GM18873 (cell line): ENCODE measurements around the gene CROCC2.

Experiments
- ATAC-seq: cut with Tn5 transposase; IDR thresholded peaks from one replicate; pipeline ENCODE4 v1.9.1; 2021; ENCODE audit warnings: mild to moderate bottlenecking, moderate library complexity, moderate number of reproducible peaks; ENCODE audit not compliant: unreplicated experiment, low FRiP score

The CROCC2 gene

DNA sequence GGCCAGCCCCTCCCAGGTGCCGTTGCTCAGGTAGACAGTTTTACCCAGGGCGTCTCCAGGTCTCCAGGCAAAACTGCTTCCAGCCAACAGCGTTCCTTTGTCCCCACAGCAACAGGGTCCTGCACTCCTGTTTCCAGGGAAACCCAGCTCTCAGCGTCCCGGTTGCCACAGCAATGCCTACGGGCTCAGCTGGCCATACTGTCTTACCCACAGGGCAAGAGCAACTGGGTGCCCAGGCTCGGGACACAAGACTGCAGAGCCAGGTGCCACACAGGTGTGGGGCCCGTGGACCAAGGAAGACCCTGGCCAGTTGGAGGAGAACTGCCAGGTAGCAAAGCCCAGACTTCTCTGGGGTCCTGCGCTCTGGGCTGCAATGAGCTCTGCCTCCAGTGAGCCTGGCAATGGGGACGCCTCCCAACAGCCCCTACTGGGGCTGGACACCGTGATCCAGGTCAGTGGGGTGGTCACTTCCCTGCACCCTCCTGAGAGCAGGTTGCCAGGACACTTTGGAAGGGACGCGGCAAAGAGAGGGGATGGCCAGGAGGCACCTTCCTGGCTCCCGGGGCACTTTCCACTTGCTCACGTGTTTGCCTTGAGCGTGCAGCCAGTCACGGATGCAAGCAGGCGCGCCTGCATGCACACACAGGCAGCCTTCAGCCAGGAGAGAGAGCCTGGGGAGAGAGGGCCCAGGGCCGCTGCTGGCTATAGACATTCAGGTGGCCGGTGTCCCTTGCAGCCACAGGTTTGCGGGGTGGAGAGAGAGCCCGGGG, at the start of gene CROCC2:
Gene CROCC2 (plus strand): TSS at position 196 of the 770 bp plus-strand sequence. CDS start 178 bp downstream, at position 374.
- no peak for ATAC-seq

DNA sequence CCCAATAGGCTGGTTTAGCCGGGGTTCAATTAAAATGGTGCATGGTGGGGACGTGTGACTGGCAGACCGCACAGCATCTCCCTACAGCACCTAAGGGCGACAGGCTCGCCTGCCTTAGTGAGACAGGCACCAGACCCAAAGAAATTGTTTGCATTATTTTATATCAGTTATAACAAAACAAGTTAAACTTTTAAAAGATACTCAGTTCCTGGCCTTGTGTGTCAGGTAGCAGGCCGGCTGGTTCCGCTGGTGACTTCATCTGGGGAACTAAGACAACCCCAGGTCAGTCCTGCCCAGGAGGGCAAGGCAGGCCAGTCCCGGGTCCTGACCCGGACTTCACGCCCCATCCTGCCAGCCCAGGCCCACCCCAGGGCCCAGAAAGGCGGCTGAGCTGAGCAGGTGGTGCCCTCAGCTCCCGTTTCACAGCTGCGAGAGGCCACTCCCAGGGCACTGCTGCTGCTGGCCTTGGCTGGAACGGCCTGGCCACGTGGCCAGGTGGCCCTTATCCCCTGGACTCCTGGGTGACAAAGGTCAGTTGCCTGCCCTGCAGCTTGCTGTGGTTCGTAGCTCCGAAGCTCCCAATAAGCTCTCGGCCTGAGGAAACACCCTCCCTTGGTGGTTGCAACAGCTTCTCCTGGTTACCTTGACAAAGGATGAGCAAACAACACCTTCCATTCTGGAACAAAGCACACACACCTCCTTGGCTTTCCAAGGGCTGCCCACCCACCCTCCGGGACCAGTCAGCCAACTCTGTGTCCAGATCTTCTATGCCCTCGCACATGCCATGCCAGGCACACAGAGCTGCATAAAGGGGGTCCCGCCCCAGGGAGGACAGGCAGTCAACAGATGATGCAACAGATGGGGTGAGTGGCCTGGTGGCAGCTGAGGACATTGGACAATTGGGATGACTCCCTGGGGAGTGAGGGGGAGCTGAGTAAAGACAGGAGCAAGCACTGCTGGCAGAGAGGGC, 48.8 kb upstream of the CROCC2 start:
- no peak for ATAC-seq

DNA sequence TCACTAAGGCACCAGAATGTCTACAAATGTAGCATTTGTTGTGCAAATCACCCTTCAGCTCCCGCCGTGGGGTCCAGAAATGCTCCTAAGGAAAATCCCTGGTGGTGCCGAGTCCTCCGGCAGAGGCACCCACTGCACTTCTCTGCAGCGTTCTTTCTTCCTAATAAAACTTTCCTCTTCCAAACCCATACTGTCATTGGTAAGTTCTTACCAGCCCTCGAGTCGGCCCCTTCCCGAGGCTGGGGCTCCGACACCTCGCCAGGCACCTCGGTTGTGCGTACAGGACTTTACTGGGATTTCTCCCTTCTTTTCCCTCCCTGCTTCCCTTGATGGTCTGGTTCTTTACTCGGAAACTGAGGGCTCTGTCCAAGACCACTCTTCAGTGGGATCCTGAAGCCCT, 47.8 kb upstream of the CROCC2 start:
- no peak for ATAC-seq

DNA sequence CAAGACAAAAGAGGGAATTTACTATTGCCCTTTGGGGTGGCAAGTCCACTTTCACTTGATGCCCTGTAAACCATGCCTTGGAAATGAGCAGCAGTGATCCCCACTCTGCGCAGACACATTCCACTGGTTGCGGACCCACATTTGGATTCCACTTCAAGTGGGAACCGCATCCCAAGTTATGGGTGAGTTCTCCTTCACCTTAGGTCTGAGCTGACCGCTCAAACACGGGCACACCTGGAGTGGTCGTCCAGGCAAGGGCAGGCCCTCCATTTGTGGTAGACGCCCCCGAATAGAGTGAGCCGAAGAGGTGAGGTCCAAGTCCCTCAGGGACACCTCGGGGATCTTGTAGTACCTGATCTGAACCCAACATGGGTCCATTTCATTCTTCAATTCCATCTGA, 47.3 kb upstream of the CROCC2 start:
- no peak for ATAC-seq

DNA sequence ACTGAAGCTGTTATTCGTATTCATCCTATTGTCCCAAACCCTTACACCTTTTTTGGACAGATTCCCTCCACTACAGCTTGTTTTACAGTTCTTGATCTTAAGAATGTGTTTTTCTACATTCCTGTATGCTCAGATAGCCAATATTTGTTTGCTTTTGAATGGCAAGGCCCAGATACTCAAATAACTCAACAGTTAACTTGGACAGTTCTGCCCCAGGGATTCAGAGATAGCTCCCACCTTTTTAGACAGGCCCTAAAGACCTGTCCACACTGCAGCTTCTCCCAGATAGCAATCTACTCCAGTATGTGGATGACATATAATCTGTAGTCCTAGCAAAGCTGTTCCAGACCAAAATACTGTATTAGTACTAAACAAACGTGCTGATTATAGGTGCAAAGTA, 44.6 kb upstream of the CROCC2 start:
- ATAC-seq = no peak

DNA sequence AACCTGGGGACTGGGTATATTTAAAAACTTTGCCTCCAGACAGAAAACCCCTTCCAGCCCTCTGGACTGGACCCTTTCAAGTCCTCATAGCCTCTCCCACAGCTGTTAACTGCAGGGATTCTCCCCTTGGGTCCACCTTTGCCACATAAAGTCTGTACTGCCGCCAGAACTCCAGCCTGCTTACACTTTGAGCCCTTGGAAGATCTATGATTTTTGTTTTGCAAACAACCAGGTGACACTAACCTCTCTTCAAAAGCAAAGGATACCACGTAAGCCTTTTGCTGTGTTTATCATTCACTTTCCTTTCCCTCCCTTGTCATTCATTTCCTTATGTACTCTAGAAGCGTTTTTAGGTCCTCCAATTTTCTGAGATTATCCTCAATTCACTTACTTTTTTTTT, 41.7 kb upstream of the CROCC2 start:
- no peak for ATAC-seq

DNA sequence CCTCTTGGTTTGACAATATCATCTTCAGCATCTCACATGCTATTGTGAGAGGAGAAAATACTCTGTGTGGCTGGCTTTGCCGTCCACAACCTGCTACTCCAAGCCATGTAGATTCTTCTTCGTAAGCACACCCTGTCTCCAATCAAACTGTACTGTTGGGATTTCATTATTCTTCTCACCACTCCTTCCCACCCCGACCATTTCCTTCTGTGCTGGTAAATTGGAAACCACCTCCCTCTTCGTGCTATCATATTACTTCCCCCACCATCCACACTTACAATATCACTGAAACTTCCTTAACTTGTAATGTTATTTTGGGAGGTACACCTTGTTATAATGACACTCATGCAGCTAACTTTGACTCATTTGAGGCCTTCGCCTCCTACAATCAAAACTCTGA, 40.7 kb upstream of the CROCC2 start:
- ATAC-seq = no peak

DNA sequence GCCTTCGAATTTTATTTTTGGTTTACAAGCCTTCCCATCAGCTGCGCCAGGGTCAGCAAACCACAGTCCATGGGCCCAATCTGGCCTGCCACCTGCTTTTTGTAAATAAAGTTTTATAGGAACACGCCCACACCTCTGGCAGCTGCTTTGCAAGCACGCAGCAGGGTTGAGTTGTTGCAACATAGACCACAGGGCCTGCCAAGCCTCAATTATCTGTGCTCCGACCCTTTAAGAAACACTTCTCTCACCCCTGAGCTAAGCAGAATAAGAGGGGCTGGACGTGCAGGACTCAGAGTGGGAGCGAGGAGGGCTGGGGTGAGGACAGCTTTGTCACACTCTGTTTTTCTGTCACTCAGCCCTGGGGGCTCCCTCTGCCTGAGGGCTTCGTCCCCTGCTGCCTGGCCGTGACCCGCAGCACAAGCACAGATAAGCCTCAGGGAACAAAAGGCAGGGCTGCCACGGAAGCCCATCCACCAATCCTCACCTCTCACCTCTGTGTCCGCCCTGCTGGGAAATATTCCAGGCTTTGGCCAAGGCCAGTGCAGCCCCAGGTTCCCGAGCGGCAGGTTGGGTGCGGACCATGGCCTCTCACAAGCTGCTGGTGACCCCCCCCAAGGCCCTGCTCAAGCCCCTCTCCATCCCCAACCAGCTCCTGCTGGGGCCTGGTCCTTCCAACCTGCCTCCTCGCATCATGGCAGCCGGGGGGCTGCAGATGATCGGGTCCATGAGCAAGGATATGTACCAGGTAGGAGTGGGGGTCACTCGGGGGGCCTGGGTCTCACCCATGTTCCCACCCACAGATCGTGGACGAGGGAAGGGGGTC, 37.6 kb upstream of the CROCC2 start, which contains the start of gene AGXT:
Gene AGXT (plus strand): TSS at position 539 of the 823 bp plus-strand sequence. CDS start 42 bp downstream, at position 581.
- ATAC-seq = no peak

DNA sequence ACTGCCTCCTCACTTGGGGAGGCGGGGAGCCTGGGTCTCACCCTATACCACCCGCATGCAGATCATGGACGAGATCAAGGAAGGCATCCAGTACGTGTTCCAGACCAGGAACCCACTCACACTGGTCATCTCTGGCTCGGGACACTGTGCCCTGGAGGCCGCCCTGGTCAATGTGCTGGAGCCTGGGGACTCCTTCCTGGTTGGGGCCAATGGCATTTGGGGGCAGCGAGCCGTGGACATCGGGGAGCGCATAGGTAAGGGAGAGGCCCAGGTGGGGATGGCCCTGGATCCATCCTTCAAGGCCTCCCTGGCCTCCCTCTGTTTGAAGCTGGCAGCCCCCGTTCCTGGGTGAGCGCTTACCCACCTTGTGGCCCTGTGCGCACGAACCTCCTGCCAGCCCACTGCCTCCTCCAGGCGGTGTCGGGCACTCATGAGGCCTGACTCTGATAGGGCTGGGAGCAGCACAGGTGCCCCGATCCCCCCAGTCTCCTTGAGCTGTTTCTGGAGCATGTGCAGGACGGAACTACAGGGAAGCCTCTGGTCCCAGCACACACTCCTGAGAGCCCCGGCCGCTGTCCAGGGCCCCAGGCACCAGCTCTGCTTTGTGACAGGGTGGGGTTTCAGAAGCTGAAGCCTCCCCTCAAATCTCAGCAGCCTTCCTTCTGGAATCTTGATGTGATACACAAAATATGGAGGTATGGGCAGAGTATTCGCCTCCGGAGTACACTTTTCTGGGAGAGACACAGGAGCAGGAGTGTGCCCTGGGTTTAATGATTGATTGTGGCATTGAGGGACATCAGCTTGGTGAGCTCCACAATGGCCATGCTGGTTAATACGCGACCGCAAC, 36.8 kb upstream of the CROCC2 start:
- no peak for ATAC-seq

DNA sequence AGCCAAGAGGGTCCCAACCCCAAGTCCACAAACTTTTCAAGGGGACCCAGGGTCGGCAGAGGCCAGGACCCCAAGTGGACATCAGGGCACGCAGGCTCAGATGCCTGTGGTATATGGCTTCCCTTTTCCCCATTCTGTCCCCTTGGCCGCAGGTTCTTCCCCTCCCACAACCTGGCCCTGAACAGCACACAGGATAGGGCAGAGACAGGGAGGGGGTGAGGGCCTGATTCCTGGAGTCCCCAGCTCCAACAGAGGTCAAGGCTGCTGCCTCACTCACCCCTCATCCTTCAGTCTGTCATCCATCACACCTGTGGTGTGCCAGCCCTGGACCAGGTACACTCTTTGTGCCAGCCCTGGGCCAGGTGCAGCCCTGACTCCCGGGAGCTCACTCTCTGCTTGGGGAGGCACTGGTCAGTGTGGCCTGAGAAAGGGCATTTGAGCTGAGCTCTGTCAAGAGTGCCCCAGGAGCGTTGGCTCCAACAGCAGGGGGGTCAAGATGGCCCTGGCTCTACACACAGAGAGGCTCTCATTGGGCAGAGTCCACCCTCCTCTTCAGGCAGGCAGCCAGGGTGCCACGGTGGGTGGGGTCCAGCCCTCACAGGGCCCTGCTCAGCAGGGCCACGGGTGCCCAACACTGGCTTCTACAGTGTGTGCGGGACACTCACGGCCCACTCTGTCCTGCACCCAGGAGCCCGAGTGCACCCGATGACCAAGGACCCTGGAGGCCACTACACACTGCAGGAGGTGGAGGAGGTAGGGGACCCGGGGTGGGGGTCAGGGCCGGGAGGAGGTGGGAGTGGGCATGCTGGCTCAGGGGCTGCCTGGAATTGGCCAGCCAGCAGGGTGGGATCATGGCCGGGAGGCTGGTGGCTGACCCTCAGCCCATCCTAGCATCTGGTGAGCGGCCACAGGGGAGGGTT, 35.9 kb upstream of the CROCC2 start:
- no peak for ATAC-seq

DNA sequence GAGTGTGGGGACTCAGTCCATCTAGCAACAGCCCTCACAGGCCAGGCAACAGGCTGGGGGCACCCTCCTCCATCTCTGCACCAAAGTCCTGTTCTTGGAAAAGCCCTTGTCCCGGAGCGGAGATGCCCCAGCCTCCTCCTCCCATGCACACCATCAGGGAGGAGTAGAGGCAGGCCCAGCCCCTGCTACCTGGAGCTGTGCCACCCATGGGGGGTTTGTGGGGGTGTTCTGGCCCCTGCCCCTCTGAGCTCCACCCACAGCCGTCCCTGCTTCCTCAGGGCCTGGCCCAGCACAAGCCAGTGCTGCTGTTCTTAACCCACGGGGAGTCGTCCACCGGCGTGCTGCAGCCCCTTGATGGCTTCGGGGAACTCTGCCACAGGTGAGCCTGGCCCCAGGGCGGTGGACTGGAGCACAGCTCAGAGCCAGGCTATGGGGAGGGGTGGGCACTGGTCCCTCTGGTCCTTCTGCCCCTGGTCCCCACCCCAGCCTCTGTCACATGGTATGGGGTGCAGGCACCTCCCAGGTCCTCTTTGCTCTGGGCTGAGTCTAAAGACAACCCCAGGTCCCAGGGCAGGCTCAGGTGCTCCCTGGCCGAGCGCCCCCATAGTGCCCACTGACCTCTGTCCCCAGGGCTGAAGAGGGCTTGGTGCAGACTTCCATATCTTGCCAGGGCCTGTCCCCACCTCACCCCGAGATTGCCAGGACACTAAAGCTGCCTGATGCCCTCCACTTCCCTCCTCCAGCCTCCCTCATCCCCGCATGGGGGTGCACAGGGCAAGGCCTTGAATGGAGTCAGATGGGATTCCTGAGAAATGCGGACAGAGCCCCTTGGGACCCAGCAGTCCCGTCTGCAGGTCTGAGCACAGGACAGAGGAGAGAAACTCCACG, 34.8 kb upstream of the CROCC2 start:
- no peak for ATAC-seq

DNA sequence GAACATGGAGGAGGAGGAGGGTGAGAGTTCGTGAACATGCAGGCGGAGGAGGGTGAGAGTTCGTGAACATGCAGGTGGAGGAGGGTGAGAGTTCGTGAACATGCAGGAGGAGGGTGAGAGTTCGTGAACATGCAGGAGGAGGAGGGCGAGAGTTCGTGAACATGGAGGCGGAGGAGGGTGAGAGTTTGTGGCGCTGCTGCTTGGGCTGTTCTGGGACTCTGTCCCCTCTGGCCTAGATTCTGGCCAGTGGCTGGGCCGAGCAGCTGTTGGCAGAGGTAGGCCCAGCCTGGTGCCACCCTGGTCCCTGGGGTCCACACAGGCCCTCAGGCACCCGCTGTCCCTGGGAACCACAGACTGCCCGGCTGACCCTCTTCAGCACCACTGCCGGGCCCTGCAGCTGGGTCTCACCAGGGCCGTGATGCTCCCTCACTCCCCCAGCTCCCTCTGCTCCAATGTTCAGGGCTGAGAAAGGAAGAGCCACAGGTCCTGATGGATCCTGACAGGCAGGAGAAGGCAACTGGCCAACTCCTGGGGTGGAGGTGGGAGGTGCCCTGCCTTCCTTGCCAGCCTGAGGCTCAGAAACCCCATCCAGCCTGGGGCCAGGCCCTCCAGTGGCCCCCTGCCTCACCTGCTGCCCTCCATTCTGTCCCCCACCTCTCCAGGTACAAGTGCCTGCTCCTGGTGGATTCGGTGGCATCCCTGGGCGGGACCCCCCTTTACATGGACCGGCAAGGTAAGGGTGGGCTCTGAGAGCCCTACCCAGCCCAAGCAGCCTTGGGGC, 33.6 kb upstream of the CROCC2 start:
- ATAC-seq = no peak

DNA sequence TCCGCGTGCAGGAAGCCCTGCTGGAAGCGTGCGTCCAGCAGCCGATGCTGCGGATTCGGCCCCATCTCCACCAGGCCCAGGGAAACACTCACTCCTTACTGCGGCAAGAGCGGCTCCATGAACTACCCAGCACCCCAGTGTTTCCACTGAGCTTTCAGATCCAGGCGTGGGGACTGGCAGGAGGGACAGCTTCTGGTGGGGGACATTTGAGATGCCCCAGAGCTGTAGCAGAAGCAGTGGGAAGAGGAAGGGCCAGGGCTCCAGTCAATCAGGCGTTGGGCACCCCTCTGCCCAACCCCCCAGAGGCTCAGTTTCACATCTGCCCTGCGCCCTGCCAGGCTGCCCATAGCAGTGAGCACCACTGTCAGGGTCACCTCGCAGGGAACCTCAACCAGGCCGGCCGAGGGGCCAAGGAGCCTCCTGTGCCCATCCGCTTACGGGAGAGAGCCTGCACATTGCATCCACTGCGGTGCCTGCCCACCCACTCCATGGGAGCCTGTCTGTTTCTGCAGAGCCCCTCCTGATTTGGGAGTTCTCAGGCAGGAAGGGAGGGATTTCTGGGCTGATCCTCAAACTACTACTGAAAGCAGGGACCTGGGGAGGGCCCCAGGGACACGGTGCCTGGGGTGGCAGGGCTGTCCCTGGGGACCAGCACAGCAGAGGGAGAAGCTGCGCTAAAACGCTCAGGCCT, 32.9 kb upstream of the CROCC2 start:
- ATAC-seq = no peak

DNA sequence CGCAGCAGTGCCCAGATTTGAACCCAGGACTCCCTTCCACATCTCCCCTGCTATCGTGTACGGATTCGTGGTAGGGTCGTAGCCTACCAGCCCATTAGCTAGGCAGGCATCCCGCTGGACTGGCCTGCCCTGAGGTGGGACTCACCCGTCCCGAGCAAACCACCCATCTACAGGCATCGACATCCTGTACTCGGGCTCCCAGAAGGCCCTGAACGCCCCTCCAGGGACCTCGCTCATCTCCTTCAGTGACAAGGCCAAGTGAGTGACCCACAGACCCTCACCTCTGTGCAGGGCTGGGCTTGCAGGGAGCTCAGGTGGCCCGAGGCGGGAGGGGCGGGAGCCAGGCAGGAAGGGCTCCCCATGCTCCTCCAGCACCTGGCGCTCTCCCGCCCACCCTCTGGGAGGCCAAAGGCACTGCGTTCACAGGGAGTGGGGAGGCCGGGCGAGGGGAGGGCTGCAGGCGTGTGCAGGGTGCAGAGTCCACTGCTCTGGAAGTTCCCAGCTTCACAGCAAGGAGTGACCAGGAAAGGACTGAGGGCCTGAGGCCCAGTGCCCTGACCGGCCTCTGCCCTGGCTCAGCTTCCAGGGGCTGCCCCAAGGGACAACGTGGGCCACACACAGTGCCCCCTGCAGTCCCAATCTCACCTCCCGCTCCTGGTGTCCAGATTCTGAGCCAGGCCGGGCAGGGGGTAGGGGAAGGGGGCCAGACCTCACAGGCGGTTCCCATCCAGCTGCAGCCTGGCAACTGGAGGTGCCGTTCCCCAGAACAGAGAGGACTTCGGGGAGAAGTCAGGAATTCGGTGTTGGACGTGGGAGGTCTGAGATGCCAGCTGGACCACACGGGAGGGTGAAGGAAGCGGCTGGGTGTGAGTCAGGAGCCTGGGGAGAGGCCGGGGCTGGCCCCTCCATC, 32.1 kb upstream of the CROCC2 start:
- ATAC-seq = no peak

DNA sequence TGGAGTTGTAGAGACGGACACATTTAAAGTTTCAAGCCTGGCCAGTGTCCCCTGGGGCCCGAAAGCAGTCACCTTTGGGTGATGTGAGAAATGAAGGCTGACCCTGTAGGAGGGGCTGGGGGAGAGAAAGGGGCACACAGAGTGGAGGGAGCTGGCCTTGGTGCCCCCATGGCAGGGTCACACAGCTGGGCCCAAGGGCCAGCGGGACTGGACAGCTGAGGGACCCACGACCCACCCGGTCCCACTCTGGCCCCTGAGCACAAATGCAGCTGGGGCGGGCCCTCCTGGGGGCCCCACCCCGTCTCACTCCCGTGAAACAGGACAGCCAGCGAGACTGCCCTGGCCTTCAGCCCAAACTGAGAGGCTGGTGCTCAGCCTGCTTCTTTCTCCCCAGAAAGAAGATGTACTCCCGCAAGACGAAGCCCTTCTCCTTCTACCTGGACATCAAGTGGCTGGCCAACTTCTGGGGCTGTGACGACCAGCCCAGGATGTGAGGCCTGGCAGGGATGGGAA, 31.4 kb upstream of the CROCC2 start:
- no peak for ATAC-seq
